HG02798 (cell line): Measurements from ENCODE around the gene NISCH.
"Not testable (repeated sequence)": the region's sequence is repeated elsewhere in the genome, so short reads cannot be mapped to it uniquely, and the experiment has no call there.

Source experiments
- ATAC-seq: cut with Tn5 transposase; IDR thresholded peaks from one replicate; pipeline ENCODE4 v1.9.1; 2021; ENCODE audit warnings: mild to moderate bottlenecking; ENCODE audit not compliant: unreplicated experiment, poor library complexity

The NISCH gene

GRCh38 chr3:52522651-52523251 lies 67.3 kb downstream of the NISCH start:
- no peak for ATAC-seq

DNA sequence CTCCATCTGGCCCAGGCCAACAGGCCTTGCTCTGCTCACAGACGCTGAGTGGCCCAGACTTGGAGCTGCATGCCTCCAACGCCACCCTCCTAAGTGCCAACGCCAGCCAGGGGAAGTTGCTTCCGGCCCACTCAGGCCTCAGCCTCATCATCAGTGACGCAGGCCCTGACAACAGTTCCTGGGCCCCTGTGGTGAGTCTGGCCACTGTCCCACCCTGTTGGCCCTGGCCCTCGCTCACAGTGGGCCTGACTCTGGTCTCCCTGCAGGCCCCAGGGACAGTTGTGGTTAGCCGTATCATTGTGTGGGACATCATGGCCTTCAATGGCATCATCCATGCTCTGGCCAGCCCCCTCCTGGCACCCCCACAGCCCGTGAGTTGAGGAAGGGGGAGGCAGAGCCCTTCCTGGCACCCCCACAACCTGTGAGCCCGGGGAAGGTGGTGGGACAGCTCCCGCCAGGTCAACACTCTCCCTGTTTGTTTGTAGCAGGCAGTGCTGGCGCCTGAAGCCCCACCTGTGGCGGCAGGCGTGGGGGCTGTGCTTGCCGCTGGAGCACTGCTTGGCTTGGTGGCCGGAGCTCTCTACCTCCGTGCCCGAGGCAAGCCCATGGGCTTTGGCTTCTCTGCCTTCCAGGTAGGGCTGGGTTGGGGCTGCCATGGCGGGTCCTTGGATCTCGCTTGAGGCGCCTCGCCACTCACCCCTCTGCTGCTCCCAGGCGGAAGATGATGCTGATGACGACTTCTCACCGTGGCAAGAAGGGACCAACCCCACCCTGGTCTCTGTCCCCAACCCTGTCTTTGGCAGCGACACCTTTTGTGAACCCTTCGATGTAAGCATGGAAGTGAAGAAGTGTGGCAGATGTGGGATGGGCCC lies 68.2 kb downstream of the NISCH start:
- no peak for ATAC-seq

GRCh38 chr3:52524258-52524751 lies 68.9 kb downstream of the NISCH start:
- no peak for ATAC-seq

- no peak for ATAC-seq
Measured at GRCh38 chr3:52524752-52525679, 69.6 kb downstream of the NISCH start.

DNA sequence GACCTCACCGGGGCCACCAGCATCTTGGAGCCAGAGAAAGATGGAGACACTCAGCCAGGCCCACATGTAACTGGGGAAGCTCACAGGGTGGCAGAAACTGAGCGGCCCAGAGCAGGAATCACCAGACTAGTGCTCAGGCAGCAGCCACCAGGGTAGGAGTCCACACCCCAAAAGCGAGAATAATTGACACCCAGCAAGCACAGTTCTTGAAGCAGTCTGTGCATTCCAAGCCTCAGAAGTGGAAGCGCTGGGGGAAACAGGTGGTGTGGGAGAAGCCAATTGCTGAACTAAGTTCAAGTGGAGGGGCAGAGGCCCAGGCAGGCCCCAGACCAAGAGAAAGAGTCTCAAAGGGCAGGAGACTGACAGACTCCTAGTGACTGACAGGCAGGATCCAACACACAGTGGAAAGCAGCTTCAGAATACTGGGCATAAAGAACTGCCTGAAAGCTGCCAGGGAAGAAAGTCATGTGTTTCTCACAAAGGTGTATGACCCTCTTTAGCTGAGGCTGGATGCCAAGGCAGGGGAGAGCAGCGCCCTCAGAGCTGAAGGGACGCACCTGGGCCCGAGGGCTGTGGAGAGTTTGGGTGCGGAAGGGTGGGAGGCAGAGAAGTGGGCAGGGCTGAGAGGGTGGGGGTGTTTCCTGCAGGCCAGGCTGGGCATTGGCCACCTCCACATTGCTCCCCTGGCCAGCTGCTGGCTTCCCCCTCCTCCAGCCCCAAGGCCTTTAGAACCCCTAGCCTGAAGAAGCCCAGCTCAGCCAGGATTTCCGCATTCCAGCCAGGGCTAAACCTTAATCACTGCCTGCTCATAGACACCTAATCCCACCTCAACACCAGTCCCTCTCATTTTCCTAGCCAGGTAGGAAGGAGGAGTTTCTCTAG lies 70.5 kb downstream of the NISCH start:
- ATAC-seq: no peak

DNA sequence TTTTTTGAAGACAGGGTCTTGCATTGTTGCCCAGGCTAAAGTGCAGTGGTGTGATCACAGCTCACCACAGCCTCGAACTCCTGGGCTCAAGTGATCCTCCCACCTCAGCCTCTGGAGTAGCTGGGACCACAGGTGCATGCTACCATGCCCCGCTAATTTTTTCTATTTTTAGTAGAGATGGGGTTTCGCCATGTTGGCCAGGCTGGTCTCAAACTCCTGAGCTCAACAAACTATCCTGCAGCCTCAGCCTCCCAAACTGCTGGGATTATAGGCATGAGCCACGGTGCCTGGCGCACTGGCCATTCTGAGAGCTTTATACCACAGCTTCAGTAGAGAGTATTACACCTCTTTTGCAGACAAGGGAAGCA lies 71.3 kb downstream of the NISCH start:
- ATAC-seq: not testable (repeated sequence)

- ATAC-seq: no peak
Measured at GRCh38 chr3:52527039-52527731, 71.8 kb downstream of the NISCH start.

GRCh38 chr3:52527732-52528585 lies 72.6 kb downstream of the NISCH start:
- ATAC-seq: no peak

GRCh38 chr3:52528586-52529375 lies 73.4 kb downstream of the NISCH start:
- ATAC-seq: no peak

- no peak for ATAC-seq
Measured at GRCh38 chr3:52529376-52530333, 74.3 kb downstream of the NISCH start.

- ATAC-seq: no peak
Measured at GRCh38 chr3:52530918-52531826, 75.8 kb downstream of the NISCH start.

- ATAC-seq: no peak
Measured at GRCh38 chr3:52531860-52532516, 76.6 kb downstream of the NISCH start.

DNA sequence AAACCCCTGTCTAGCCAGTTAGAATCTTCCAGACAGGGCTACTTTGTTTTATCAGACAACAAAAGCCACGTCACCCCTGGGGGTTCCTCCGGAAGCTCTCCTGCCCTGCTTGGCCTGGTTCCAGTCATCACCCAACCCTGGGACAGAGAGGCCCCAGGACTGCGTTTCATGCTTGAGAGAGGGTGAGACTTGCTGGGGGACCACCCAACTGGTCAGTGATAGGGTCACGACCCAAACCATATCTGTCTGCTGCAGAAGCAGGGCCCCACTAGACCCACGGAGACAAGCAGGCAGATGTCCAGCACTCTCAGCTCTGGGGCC lies 77.1 kb downstream of the NISCH start:
- ATAC-seq: no peak

GRCh38 chr3:52532838-52533622 lies 77.6 kb downstream of the NISCH start:
- ATAC-seq: no peak
